GM19467 (cell line): ENCODE data around the gene DKK3.

Experiments
- ATAC-seq: cut with Tn5 transposase; IDR thresholded peaks from one replicate; pipeline ENCODE4 v1.9.1; 2021; ENCODE audit warnings: mild to moderate bottlenecking, moderate library complexity; ENCODE audit not compliant: unreplicated experiment

The DKK3 gene

DNA sequence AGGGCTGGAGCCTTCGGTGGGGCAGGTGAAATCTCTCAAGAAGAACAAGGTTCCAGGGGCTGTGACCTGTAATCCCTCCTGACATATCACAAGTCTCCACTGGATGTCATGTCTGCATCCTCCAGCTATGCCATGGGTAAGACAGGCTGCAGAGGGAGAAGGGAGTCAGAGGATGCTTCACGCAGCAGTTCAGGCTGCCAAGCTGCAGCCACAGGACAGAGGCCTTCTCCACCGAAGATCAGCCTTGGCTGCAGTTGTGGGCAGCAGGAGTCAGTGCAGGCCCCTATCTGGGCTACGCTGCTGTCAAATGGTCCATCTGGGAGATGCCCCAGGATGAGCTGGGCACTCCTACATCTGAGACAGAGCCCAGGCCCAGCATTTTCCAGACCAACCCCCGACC is 25.0 kb downstream of the DKK3 start:
- ATAC-seq, result no peak

DNA sequence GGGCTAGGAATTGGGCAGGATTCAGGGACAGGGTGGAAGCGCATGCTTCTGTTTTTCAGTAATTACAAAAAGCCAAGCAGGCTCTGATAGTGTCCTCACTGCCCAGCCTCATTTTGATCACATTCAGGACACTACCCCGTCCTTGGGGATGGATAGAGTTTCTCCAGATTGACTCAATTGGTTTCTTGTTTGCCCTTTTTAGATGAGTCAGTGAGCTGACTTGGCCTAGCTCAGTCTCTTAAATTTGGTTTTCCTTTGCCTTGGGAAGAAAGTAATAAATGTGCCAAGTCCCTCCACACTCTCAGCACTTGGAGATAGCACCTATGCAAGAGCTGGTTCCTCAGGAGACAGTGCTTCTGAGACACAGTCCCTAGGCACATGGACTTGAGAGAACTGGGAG is 25.5 kb downstream of the DKK3 start:
- no peak for ATAC-seq

DNA sequence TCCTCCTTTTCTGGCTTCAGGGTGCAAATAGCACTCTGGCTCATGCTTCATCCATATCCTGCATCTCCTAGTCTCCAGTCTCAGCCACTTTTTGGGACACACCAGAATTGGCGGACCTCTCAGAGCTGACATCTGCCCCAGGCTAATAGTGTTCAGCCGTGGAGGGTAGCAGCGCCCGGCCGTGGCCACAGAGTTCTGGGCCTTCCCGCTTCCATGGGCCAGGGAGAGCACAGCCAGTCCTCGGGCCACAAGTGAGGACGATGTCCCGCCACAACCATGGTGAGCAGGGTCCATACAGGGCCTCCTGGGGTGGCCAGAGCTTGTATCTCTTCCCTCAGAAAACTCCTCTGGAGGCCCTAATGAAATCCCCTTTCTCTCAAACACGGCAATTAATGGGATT is 26.0 kb downstream of the DKK3 start:
- ATAC-seq, result no peak

DNA sequence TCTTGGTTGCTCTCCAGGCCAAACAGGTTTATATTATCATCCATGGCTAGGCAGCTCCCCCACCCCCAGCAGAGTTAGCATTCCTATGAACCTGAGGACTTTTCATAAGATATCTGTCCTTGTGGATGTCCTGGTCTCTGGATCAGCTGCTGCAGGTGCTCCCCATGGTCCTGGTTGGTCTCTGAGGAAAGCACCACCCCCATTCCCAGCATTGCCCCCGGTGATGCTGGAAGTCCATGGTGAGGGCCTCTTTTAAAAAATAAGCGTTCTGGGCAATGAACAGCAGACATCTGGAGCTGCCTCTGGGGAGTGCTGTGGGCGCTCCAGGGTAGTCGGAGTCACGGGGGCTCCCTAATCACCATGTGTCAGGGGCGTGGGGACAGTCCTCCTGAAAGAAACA is 26.6 kb downstream of the DKK3 start:
- no peak for ATAC-seq

DNA sequence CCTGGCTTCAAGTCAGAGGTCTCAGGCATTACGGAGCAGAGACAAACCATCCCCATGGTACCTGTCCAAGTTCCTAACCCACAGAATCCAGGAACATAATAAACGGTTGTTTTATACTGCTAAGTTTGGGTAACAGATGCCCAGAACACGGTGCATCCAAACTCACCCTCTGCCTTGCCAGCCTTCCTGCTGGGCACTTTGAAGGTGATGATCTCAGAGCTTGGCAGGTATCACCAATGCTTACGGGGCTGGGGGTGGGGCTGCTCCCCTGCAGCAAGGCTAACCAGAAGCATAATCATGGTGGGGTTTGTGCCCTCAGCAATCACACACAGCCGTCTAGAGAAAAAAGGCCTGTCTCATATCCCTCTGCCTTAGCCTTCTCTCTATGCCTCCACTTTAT is 27.1 kb downstream of the DKK3 start:
- no peak for ATAC-seq

DNA sequence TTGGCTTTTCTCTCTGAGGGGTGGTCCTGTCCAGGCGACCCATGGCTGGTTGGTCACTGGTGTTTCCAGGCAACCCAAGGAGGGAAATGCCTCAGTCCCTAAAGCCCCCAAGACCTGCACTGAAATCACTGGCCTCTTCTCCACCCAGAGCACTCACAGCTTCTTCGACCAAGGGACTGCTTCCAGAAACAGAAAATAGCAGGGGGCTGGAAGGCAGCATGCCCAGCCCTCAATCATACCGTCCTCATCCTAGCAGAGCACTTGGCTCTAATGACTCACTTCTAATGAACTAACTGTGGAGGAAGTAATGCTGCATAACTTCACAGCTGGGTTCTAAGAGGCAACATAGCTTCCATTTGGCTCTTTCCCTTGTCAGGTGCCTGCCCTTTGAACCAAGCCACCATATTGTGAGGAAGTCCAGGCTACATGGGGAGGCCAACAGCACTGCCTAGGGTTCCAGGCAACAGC is 27.6 kb downstream of the DKK3 start:
- ATAC-seq, result no peak

DNA sequence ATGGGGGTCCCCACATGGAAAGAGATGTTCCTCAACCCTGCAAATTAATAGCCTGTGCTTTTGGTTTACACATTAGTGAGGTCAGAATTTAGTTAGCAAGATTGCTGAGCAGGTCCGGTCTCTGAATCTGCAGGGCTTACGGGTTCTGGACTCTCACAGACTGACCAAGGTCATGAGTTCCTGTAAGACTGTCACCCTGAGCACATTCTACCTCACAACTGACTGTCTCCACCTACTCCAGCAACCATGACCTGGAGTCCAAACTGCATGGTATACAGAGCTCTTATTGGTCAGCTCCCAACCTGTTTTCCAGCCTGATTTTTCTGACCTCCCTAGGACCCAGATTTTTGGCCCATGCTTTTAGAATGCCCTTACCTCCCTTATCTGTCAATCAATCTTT is 28.2 kb downstream of the DKK3 start:
- no peak for ATAC-seq

DNA sequence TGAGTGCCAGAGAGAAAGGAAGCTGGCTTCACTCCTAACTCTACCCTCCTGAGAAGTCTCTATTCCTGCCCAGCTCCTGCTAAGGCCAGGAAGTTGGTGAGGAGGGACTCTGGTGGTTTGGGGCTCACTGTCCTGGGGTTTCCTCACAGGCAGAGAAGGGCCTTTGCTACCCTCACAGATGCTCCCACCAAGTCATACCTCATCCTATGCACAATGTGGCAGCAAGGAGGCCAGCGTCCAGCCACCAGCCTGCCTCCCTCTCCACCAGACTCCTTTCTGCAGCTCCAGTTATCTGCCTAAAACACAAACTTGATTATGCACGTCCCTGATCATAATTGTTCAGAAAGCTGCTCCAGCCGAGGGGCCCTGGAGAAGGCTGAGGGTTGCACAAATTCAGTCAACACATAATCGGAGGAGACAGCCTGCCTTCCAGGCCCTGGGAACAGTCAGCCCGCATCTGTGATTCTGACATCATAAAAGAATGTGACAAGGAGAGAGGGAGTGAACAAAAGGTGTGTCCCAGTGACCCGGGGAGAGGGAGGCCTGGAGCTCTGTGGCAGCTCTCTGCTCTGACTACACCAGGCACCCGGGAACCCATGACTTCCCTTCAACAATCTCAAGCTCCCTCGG is 28.8 kb downstream of the DKK3 start:
- ATAC-seq, result no peak

DNA sequence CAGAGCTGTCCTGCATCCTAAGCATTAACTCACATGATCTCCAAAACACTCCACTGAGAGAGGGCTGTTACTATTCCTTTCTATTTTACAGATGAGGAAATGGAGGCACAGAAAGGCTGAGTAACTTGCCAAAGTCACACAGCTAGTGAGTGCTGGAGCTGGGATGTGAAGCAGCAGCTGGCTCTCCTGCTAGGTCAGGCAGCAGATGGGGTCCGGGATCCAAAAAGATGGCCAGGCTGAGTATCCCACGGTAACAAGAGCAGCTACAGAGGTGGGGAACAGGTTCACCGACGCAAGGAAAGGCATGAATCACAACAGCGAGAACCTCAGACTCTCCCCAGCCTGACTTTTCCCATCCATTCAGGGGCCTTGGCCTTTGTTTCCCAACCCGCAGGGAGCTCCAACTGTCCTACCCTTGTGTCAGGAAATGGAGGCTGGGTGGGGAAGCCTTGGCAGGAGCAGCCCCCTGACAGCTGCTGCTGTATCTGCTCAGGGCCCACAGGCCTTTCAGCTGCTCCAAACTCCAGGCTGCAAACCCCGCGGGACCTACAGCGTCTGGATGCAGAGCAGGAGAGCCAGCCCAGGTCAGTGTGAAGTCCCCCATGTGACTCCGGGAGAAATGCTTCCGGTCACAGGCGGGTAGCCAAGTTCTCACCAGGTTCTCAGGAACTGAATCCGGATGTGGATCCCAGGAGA is 29.5 kb downstream of the DKK3 start:
- ATAC-seq, result no peak

DNA sequence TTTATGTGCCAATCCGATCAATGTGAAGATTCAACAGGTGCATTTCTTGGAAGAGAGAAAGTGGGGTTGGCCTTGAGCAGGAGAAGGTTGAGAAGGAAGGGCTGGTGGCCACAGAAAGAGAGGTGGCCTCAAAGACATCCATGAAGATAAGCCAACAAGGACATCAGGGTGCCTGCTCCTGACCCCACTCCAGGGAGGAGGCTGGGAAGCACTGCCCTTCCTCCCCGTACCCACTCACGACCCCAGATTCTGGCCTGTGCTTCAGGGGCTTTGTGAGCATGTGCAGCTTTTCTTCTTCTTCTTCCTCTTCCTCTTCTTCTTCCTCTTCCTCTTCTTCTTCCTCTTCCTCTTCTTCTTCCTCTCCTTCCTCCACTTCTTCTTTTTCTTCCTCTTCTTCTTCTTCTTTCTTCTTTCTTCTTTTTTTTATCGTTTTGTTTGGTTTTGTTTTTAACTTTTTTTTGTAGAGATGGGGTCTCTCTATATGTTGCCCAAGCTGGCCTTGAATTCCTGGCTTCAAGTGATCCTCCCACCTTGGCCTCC is 30.3 kb downstream of the DKK3 start:
- ATAC-seq, result no peak

DNA sequence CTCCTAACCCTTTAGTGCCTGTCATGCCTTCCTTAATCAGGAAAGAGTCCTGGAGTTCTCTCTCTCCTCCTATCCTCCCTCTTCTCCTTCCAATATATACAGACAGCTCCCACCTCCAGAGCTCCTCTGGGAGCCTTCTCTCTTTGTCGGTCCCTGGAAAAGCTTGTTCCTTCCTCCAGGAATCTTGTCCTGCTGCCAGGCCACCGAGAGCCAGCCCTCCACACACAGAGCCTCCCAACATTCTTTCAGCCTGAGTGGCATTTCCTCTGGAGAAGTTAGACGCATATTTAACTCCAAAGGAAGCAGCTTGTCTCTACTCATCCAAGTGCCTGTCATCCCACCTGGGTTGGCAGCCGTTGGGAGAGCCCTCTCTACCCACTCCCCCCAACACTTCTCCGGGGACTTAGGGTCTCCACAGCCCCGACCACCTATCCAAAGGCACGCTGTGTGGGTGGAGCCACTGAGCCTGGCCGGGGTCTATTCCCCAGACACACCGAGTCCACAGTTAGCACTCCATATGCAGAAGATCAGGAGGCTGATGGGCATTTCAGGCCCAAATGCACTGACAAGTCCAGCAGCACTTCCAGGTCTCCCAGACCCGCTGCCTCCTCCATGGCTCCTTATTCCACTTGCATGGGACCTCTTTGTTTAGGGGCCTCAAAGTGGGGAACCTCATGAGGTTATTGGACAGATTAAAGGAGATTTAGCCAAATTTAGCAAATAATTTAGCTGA is 31.1 kb downstream of the DKK3 start:
- ATAC-seq, result no peak

DNA sequence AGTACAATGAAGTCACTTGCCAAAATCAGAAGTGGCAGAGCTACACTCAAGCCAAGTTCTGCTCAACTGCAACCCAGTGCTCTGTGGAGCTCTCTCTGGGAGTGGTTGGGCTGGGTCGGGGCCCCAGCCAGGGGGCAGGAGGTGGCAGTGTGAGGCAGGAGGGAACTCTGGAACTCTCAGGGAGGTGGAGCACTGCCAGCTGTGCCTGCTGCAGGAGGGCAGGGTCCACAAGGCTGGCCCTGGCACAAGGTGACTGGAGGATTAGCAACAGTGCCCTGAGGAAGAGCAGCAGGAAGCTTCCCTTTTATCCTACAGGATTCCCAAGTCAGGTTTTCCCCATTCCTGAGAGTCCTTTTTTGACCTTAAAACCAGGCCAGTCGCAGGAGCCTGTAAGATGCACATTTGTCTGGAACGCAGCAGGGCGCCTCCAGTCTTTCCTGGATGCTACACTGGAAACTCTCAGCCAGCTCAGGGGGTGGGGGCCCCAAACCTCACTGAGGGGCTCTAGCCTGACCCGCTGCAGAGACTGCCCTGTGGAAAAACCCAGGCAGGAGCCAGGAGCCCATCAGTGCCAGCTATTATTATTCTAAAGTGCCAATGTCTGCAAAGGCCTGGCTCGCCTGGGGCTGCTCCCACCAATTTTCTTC is 31.8 kb downstream of the DKK3 start:
- no peak for ATAC-seq

DNA sequence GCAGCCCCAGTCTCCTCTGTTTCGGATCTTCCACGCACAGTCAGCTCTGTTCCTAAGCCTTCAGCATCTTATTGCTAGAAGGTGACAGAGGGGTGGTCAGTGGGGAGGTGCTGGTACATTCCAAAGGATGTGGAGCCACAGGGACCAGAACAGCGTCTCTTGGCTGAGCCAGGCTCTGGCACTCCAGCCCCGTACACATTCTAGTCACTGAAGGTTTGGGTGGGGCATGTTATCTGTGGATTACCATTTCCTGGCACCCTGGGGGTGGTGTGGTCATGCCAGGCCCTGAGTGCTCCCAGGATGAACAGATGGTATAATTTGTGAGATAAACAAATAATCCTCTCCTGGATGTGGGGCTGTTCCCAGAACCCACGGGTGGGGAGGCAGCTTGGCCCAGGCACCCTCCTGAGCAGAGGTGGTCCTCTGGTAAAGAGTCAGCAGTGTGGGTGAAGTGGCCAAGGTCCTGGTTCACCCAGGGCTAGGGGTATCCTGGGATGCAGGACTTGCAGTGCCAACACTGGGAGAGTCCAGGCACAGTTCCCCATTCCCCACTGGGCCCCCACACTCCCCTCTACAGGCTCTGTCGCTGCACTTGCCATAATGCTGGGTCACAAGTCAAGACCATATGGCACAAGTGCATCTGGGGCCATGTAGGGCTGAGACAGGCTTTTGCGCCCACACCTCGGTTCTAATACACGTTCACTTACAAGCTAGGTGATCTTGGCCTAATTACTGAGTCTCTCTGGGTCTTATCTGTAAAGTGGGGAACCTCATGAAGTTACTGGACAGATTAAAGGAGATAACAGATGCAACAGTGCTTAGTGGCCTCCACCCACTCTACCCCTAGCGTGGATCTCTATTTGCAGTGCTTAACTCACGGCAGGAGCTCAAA is 33.0 kb downstream of the DKK3 start:
- ATAC-seq, result no peak

DNA sequence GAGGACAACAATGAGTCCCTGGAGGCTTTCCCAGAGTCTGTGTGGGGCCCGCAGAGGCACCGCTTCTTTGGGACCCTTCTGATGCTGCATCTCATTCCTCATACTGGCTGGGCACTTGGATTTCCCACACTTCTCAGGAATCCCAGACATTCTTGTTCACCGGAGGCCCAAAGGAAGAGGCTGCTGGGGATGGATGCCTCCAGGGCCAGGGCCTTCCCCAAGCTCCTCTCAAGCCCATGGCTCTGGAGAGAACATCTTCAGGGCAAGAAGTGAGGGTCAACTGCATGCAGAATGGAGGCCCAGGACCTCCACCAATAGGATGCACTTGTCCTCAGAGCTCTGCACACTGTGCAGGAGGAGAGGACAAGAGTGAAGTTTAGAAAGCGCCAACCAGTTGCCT is 34.6 kb downstream of the DKK3 start:
- ATAC-seq, result no peak

DNA sequence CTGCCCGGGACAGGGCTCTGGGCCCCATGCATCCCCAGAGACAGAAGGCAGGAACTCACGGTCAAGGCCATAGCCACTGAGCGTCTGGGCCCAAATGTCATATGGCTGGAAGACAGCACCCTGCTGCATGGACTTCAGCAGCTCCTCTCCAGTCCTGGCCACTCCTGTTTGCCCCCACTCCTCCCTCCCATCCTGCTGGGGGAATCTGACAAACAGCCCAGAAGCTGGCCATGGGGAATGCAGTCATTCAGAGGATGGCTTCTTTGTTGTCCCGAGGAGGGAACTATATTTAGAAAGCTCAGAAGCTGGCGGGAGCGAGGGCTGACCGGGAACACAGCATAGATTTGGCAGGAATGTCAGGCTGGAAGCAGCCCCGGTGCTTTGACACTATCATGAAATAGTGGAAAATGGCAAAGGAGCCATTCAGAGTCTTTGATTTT is 35.0 kb downstream of the DKK3 start:
- ATAC-seq, result no peak

DNA sequence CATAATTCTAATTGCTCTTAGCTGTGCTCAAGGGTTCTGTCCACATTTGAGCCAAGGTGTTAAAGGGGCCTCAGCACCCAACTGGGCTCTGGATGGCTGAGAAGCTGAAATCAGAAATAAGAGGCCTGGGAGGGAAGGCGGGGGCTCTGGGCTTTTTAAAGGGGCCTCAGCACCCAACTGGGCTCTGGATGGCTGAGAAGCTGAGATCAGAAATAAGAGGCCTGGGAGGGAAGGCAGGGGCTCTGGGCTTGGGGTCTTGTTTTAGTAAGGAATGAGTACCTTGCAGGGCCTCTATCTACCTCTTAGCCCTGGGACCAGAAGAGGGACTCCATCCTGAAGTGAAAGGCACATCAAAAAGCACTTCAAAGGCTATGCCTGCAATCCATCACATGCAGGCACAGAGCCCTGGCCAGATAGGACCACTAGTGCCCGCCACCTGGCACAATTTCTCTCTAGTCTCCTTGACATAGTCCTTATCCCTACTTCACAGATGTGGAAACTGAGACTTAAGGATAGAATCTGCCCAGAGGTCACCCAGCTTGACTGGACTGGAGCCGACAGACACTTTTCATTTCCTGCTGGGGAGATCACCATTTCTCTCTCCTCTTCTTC is 35.6 kb downstream of the DKK3 start:
- ATAC-seq, result no peak

DNA sequence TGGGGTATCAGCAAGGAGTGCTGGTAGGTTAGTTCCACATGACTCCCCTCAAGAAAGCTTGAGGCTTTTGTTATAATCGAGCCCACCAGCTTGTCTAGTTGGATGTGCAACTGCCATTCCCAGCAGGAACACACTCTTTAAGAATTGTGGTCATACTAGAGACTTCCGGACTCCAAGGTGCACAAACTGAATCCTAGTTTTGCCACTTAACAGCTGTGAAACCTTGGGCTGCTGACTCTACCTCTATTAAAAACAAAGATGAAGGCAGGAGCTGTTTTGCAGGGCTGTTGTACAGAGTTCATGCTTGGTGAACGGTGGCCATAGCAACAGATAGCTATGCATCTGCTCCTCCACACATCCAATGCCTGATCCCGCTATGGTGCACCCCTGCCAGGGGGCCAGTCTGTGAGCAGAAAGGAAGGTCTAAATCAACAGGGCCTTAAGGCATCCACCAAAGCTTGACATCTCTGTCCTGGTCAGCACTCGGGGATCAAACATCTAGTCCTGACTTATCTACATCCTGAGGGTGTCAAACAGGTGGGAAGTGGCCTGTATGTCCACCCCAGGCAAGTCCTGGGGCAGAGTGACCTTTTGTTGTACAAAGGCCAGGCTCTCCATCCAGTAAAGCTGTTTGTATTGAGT is 36.4 kb downstream of the DKK3 start:
- no peak for ATAC-seq

DNA sequence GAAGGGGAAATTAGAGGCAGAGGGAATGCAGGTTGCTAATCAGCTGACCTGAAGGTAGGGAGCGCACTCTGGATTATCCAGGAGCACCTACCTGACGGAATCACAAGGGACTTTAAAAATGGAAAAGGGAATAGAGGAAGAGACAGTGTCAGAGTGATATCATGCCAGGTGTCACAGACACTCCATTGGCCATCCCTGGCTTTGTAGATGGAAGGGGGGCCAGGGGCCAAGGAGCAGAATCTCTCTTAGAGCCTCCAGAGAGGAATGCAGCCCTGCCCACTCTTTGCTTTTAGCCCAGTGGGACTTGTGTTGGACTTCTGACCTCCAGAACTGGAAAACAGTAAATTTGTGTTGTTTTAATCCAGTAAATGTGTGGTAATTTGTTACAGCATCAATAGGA is 37.9 kb downstream of the DKK3 start:
- ATAC-seq, result no peak
